Renal pelvis (tissue), 4 donors: Measurements from ENCODE around the gene IRF2BPL. TPM values are rescaled to one million over a fixed set of nuclear protein-coding genes. Genes with fewer than 3 reads are reported as not detected.

Experiments used
- DNase-seq: peaks from one replicate; pipeline ENCODE4 v3.0.0-alpha.2; 2013
- polyA plus RNA-seq, 3 donors: library from polyadenylated mRNA; unstranded; fragments of 120-200 nt; gene quantifications; one replicate each; pipeline ENCODE4 v1.2.1, GENCODE V29; 2013; ENCODE audit not compliant: insufficient read length in 3 of 3

Gene IRF2BPL
- polyA plus RNA-seq, 3 donors: 43.2 to 62.1 (median 50.6) TPM

DNA sequence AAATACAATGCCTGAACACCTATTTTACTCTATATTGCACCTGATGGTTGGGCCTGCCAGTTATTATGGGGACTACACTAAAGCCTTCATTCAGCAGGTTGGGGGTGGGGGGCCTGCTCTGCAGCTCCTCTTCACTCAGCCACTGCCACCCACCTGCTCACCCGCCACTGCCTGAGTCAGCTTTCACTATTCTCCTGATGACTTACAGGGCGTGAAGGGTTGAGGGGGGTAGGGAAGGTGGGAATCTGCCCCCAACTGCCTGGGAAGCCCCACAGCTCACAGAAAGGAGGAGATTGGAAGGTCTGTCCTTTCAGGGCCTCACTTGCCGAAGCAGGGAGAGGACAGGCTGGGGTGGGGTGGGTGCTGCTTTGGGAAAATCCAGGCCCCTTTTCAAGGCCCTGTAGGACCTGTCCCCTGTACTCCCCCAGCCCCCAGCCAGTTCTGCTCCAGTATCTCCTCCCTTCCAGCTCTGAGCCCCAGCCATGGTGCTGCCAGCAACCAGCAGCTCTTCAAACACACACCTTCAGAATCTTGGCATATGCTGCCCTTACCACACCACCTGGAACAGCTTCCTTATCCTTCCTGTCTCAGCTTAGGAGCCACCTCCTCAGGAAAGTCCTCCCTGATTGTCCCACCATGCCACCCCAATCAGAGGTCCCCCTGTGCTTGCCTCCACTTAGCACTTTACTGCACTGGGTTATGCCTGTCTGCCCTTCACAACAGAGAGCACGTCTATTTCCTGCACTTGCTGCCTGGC, 33.1 kb downstream of the IRF2BPL start:
- DNase-seq: no peak

DNA sequence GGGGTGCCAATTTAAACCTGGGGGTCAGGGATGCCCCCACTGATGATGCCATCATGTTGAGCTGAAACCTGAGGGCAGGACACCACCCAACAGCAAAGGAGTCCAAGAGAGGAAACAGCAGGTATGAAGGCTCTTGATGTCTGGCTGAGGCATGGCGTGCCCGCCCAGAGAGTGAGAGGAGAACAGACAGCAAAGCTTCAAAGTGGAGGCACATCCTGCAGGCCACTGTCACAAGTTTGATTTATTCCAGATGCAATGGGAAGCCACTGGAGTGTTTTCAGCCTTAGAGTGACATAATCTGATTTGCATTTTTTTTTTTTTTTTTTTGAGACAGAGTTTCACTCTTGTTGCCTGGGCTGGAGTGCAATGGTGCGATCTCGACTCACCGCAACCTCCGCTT, 34.8 kb downstream of the IRF2BPL start:
- no peak for DNase-seq

DNA sequence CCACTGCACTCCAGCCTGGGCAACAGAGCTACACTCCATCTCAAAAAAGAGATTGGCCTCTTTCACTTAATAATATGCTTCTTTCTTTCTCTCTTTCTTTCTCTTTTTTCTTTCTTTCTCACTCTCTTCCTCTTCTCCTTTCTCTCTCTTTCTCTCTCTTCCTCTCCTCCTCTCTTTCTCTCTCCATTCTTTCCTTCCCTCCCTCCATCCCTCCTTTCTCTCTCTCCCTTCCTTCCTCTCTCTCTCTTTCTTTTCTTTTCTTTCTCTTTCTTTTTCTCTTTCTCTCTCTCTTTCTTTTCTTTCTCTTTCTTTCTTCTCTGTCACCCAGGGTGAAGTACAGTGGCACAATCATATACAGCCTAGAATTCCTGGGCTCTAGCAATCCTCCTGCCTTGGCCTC, 38.4 kb downstream of the IRF2BPL start:
- DNase-seq: no peak

DNA sequence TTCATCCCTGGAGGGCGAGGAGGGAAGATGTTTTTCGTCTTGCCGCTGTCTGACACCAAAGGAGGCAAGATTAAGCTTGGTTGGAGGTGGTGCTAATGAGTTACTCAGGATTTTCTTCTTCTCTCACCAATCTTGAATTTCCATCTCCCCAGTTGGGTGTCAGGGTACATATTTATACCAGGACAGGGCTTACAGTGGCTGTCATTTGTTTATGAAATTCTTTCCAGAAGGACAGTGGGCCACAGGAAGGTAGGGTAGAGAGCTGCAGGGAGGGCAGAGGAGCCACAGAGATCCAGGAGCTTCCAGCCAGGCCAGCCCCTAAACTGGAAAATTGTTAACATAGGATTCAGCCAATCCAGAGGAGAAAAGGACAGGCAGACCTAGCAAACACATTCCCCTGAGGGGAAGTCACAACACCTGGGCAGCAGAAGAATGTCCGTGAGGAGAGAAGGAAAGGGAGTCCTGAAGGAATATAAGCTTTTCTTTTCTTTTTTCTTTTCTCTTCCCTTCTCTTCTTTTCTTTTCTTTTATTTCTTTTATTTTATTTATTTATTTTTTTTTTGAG, 40.5 kb downstream of the IRF2BPL start:
- no peak for DNase-seq

DNA sequence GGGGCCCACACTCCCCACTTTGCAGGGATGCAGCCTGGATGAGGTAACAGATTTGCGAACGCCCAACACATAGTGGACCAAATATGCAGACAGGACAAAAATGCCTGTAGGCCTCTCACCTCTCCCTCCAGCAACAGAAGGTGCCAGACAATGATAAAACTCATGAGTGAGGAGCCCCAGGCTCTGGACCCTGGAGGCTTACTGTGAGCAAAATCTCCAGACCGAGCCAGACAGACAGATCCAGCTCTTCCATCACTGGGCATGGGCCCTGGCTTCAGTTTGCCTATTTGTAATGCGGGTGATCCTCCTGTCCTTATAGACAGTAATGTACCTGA, 42.3 kb downstream of the IRF2BPL start:
- DNase-seq: no peak

DNA sequence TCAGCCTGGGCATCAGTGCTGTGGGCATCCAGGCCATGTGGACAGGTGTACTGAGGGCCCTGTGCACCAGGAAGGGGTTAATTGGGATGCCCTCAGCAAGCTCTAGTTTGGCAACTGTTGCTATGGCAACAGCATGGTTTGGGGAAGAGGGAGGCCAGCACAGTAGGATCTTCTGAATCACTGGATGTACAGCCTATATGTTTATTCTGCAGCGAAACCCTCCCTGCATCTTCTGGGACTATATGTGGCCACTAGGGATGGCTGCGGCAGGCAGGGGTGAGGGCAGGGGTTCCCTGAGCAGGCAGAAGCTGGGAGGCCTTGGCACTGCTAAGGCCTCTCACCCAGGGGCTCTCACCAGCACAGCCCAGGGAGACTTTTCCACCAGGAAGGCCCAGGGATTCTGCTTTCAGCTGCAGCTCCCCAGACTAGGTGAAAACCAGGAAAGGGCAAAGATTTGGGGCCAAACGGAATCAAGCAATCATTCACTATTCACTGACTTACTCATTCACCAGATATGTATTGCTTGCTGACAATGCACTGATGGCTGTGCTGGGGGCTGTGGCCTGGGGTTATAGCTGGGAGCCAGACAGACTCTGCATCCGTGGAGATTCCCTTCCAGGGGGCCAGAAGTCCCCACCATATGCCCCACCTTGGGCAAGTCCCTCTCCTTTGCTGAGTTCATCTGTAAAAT, 42.8 kb downstream of the IRF2BPL start:
- DNase-seq: no peak

DNA sequence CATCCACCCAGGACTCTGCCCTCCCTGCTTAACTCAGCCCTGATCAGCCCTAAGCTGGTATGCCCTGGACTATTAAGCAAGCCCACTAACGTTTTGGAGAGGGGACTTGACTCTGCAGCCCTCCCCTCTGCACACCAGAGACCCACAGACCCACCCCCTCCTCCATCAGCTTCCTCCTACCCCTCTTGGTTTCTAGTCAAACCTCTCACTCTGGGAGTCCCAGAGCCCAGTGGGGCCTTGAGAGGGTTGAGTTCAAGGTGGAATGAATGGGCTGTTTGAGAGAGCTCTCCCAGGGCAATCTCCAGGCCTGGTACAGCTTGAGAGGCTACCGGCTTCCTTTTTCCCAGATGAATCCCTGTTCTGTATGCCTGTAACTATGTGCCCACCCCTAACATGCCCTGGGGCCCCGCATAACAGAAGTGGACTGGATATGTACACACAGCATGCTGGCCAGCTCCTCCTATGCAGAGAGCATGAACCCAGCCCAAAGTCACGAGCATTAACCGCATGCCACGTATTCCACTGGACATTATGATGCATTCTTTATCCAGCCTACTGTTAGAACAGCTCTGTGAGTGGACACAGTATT, 43.6 kb downstream of the IRF2BPL start:
- no peak for DNase-seq

DNA sequence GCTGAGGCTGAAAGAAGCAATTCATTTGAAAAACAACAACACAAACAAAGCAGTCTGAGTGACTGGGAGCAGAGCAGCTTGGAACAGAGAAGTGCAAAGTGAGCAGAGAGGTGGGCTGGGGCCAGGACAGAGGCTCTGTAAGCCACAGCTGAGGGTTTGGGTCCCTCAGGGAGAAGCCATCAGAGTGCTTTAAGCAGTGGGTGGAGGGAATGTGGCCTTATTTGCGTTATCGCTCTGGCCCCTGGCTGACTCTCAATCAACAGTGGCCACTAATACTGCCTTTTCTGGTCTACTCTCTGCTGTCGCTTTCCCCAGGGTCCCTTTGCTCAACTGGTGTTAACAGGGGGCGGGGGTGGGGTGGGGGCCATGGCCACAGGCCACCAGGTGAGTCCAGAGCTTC, 44.2 kb downstream of the IRF2BPL start:
- DNase-seq: no peak

DNA sequence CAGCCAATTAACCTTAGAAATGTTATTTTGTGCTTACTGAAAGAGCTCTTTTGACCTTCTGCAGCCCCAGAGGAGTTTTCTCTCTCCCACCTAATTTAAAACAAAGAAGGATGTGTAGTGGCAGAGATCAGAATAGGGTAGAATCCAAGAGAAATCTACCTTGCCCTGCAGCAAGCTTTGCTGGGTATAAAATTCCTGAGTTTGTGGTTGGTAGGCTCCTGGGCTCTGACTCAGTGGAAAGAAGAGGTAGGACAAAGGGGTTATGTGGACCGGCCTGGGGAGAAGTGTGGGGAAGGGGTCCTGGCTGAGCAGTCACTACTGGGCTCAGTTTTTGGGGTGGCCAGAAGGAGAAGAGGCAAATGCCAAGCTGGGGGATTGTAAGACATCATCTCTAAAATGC, 46.8 kb downstream of the IRF2BPL start:
- no peak for DNase-seq

DNA sequence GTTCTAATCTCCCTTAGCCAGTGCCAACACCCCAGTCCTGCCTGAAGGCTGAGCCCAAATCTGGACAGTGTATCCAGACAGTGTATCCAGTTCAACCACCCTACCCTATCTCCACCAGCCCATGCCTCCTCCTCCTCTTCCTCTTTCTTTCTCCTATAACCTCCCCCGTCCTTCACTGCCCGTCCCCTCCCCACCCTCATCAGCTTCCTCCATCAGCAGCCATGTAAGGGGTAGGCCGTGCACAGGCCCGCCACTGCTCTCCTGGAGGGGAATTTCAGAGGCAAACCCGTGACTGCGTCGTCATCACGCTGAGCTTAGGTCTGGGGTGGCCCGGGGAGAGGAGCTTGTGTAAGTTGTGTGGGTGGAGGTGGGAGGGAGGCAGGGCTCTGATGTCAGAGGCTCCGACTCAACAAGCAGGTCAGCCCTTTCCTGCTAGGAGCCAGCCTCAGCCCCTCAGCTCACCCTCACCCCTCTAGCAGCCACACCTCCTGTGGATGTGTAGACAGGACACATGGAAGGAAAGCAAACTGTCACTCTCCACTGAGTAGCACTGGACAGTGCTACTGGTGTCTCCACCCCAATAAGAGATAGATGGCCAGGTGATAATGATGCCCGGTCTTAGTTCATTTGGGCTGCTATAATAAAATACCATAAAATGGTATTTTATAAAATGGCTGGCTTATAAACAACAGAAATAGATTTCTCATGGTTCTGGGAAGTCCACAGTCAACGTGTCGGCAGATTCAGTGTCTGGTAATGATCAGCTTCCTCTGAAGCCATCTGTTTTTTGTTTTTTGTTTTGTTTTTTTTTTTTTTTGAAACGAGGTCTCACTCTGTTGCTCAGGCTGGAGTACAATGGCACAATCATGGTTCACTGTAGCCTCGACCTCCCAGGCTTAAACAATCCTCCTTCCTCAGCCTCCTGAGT, 50.5 kb downstream of the IRF2BPL start:
- no peak for DNase-seq

DNA sequence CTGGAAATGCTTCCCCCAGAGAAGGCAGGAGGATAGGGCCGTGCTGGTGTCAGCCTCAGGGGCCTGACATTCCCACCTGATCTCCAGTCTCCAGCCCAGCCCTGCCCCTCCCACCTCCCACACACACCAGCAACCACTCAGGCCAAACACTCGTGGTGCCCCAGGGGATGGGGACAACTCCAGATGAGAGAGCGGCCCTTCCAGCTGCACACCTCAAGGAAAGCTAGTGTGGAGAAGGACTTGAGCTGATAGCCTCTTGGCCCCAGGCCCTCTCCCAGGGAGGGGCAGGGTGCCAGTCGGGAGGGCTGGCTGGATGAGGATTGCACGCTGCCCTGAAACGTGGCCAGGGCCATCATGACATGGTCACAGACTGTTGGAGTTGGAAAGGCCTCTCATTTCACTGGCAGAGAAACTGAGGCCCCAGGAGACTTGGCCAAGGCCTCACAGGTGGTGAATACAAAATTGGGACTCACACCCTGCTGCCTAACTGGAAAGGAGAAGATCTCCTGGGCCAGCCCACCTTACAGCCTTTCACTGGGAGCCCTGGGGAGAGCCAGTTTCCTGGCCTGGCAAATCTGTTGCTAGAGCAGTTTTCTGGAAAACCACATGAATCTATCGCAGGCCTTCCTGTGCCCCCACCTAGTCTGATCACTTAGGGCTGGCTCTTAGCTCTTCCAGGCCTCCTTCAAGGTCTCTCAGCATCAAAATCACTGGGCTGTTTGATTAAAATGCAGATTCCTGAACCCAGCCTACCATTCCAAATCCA, 52.1 kb downstream of the IRF2BPL start:
- no peak for DNase-seq

DNA sequence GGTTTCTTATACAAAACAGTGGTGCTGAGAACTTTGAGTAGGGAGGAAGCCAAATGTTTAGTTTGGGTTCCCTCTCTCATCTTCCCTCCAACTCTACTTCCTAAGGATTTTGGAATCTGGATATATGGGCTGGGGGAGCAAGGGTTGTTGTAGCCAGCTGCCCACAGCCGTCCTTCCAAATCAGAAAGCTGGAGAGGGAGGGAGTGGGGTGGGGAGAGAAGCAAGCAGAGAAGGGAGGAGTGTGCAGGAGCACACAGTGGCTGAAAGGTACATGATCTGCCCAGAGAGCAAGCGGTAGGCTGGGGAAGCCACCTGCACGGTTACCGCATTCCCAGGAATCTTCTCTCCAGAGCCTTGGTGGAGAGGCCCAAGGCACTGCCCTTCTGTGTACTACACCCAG, 52.7 kb downstream of the IRF2BPL start:
- DNase-seq: peak; percentile 81

DNA sequence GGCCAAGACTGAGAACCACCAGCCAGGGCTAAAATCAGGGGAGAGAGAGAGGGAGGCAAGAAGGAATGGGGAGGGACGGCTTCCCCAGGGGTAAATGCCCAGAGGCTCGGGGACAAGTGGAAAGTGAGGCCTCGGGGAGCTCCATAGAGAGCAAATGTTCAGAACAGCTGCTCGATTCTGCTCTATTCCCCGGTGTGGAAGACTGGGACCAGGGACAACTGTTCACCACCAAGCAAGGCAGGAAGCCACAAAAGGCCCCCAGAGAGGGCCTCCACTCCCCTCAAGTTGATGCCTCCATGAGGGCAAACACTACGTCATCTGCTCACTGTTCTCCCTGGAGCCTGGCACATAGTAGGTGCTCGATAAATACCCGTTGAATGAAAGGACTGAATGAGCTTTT, 53.5 kb downstream of the IRF2BPL start:
- no peak for DNase-seq

Other genes with a start within 250 kb of the IRF2BPL start
- 10 to 100 TPM; 24.1 to 37.7 (median 36.3) TPM for gene ANGEL1, start 215.8 kb downstream of the IRF2BPL start, polyA plus RNA-seq
- not detected for gene LRRC74A, start 202.3 kb downstream of the IRF2BPL start, polyA plus RNA-seq
- 10 to 100 TPM; 19.6 to 26.7 (median 24.5) TPM for gene CIPC, start 69.5 kb upstream of the IRF2BPL start, polyA plus RNA-seq
- under 1 TPM; 0.19 to 0.64 (median 0.58) TPM for gene ZDHHC22, start 113.1 kb upstream of the IRF2BPL start, polyA plus RNA-seq
- 1 to 10 TPM; 2.2 to 2.6 (median 2.4) TPM for gene TMEM63C, start 153.1 kb upstream of the IRF2BPL start, polyA plus RNA-seq
- gene NGB, start 242.5 kb upstream of the IRF2BPL start, polyA plus RNA-seq: not detected